Lower leg skin (tissue), 3 donors: ENCODE measurements around the gene TSC22D3.

Experiments used
- CTCF ChIP-seq, 3 donors: fragments of 450-650 bp; IDR thresholded peaks; one replicate each; pipeline ENCODE4 v1.5.1; 2016; ENCODE audit warnings: antibody characterized with exemption in 3 of 3, mild to moderate bottlenecking in 3 of 3, moderate library complexity in 2 of 3
- POLR2A ChIP-seq, 2 donors: fragments of 450-650 bp; IDR thresholded peaks; one replicate each; pipeline ENCODE4 v1.6.1; 2016 to 2017; ENCODE audit warnings: antibody characterized with exemption in 2 of 2, mild to moderate bottlenecking in 1 of 2, moderate library complexity in 1 of 2

GRCh38 chrX:107715331-107716117 is 60.1 kb downstream of the TSC22D3 start:
- TF ChIP-seq CTCF (IDR thresholded peaks at IDR 0.05) (no peak), POLR2A (IDR thresholded peaks at IDR 0.05) (no peak)
